Cardiac muscle cell (in vitro differentiated cells and primary cell): ENCODE results near the gene PNPLA7. TPM values are rescaled to one million over a fixed set of nuclear protein-coding genes. Genes with fewer than 3 reads are reported as not detected.

Source experiments
- DNase-seq, 2 donors: peaks; one replicate each; pipeline versions ENCODE4 v3.0.0 to v3.0.0-alpha.2; 2010 to 2017; ENCODE audit warnings: low read depth in 1 of 2, low spot score in 1 of 2
- H3K27ac ChIP-seq: fragments of 200-600 bp; sonication (generic); 2 replicates; pipeline ENCODE4 v1.5.1; 2016
- H3K27me3 ChIP-seq: fragments of 200-600 bp; sonication (generic); 2 replicates; pipeline ENCODE4 v1.6.0; 2016; ENCODE audit warnings: control low read depth
- H3K36me3 ChIP-seq: fragments of 200-600 bp; sonication (generic); 2 replicates; pipeline ENCODE4 v1.5.1; 2016; ENCODE audit warnings: control low read depth
- H3K4me1 ChIP-seq: fragments of 200-600 bp; sonication (generic); 2 replicates; pipeline ENCODE4 v1.8.1; 2017; ENCODE audit warnings: low read depth, mild to moderate bottlenecking, mixed run types
- H3K4me3 ChIP-seq: fragments of 200-600 bp; sonication (generic); 2 replicates; pipeline ENCODE4 v1.5.1; 2016; ENCODE audit warnings: mild to moderate bottlenecking
- H3K9me3 ChIP-seq: fragments of 200-600 bp; sonication (generic); 2 replicates; pipeline ENCODE4 v1.5.1; 2017; ENCODE audit warnings: low read depth, mild to moderate bottlenecking, control low read depth
- CTCF ChIP-seq: IDR thresholded peaks from 2 replicates; pipeline ENCODE4 v1.5.1; 2012; ENCODE audit warnings: low read depth, mild to moderate bottlenecking, low read length
- polyA plus RNA-seq: library from polyadenylated mRNA; unstranded; fragments of >200 nt; fragmentation: Nextera tagmentation; extraction: Ambion mirVana; gene quantifications from 2 replicates; pipeline ENCODE4 v1.2.1, GENCODE V29; 2016
- total RNA-seq: library from RNA; depleted of rRNA; stranded (reverse); fragments of >200 nt; gene quantifications from 2 replicates; pipeline ENCODE4 v1.2.3, GENCODE V29; 2016

The PNPLA7 gene
- total and polyA plus RNA-seq, 2 experiments from 2014 or later: 1.4 to 3.6 TPM

- Histone ChIP-seq H3K4me3 (no peak overlapping the region), H3K36me3 (no peaks in the 10 kb centered on the region), H3K9me3 (no peaks in the 10 kb centered on the region), H3K27me3 (no peaks in the 10 kb centered on the region), H3K4me1 (peaks cover 9% of the 10 kb centered on the region), H3K27ac (no peak overlapping the region)
- no peak for DNase-seq
- TF ChIP-seq CTCF: no peak
Observed at GRCh38 chr9:137429974-137430722, 120.1 kb downstream of the PNPLA7 start.

GRCh38 chr9:137429546-137429890, 120.7 kb downstream of the PNPLA7 start:
- H3K36me3 ChIP-seq: no peaks in the 10 kb centered on the region
- H3K27me3 ChIP-seq: no peaks in the 10 kb centered on the region
- no peak for TF ChIP-seq CTCF
- no peak overlapping the region for H3K27ac ChIP-seq
- no peaks in the 10 kb centered on the region for H3K9me3 ChIP-seq
- H3K4me1 ChIP-seq: peaks cover 13% of the 10 kb centered on the region
- no peak overlapping the region for H3K4me3 ChIP-seq
- no peak for DNase-seq

- no peak for DNase-seq
- H3K4me3 ChIP-seq: no peak overlapping the region
- peaks cover 13% of the 10 kb centered on the region for H3K4me1 ChIP-seq
- H3K27ac ChIP-seq: no peak overlapping the region
- H3K27me3 ChIP-seq: no peaks in the 10 kb centered on the region
- H3K9me3 ChIP-seq: no peaks in the 10 kb centered on the region
- no peak for TF ChIP-seq CTCF
- H3K36me3 ChIP-seq: no peaks in the 10 kb centered on the region
Observed at GRCh38 chr9:137428841-137429545, 121.2 kb downstream of the PNPLA7 start.

GRCh38 chr9:137428311-137428630, 121.9 kb downstream of the PNPLA7 start:
- Histone ChIP-seq H3K9me3 (no peaks in the 10 kb centered on the region), H3K4me3 (no peak overlapping the region), H3K36me3 (no peaks in the 10 kb centered on the region), H3K4me1 (peaks cover 13% of the 10 kb centered on the region), H3K27me3 (no peaks in the 10 kb centered on the region), H3K27ac (no peak overlapping the region)
- DNase-seq: no peak
- no peak for TF ChIP-seq CTCF

GRCh38 chr9:137427454-137428310, 122.5 kb downstream of the PNPLA7 start:
- Histone ChIP-seq H3K27ac (no peak overlapping the region), H3K4me3 (no peak overlapping the region), H3K36me3 (no peaks in the 10 kb centered on the region), H3K4me1 (peaks cover 13% of the 10 kb centered on the region), H3K27me3 (no peaks in the 10 kb centered on the region), H3K9me3 (no peaks in the 10 kb centered on the region)
- TF ChIP-seq CTCF: no peak
- no peak for DNase-seq
